Renal cortex interstitium (tissue), 11 donors: ENCODE measurements around the gene CDK11A. TPM values are rescaled to one million over a fixed set of nuclear protein-coding genes. Genes with fewer than 3 reads are reported as not detected.
A peak's percentile ranks its signal among the peaks of the same experiment; 100 is the strongest.
"Not testable (repeated sequence)": the region's sequence is repeated elsewhere in the genome, so short reads cannot be mapped to it uniquely, and the experiment has no call there.

Source experiments
- DNase-seq, 11 donors: peaks; one replicate each; pipeline ENCODE4 v3.0.0-alpha.2; 2013; ENCODE audit warnings: low read depth in 9 of 11, low spot score in 4 of 11; ENCODE audit errors: extremely low read depth in 1 of 11
- polyA plus RNA-seq, 3 donors: library from polyadenylated mRNA; unstranded; fragments of 120-200 nt; gene quantifications; one replicate each; pipeline ENCODE4 v1.2.1, GENCODE V29; 2013; ENCODE audit not compliant: insufficient read length in 3 of 3

CDK11A gene
- polyA plus RNA-seq, 3 donors: 28.4 to 41.3 (median 38.4) TPM

GRCh38 chr1:1757422-1758058, 33.4 kb upstream of the CDK11A start:
- no peak for DNase-seq

DNA sequence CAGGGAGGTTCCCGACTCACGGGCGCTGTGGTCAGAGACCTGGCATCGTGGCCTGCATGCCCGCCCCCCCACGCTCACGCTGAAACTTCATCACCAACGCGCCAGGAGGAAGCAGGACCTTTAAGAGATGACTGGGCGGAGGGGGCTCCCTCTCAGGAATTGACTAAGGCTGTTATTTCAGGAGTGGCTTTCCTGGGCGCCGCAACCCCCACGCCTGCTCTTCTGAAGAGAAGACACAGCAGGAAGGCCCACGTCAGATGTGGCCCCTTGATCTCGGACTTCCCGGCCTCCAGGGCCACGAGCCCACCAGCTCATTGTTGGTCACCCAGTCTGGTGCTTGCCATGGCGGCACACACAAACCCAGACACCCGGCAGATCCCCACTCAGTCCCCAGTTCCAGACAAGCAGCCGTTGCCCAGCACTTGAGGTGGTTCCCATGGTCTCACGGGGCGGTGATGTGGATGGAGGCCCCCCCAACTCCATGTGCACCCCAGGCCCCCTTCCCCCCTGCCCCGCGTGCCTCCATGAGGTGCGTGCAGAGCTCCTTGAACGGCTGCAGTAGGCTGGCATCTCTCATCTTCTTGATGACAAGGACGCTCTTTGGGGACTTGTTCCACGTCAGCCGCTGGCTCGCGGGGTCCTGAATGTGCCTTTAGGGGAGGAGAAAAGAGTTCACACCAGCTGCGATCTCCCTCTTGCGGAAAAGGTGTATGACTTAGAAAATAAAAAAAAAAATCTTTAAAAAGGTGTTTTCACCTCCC, 32.7 kb upstream of the CDK11A start:
- DNase-seq: no peak

- no peak for DNase-seq
Measured at GRCh38 chr1:1755852-1756251, 31.7 kb upstream of the CDK11A start.

GRCh38 chr1:1755426-1755825, 31.3 kb upstream of the CDK11A start:
- no peak for DNase-seq

- DNase-seq: no peak
Measured at GRCh38 chr1:1754051-1754815, 30.1 kb upstream of the CDK11A start.

DNA sequence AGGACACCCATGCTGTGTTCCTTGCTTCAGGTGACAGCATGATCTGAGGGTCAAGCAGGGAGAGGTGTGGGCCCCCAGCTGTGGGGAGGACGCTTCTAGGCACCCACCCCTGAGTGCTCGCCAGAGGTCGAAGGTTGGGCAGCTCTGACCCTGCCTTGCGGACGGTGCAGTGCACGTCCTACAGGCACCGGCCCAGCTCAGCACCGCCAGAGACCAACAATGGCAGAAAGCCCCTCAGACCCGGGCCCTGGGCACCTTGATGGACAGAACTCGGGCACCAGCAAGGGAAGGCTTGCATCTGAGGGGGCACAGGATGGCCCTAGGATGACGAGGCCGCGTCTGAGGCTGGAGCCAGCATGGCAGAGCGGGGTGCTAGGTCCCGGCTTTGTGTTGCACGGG, 29.4 kb upstream of the CDK11A start:
- no peak for DNase-seq

GRCh38 chr1:1752636-1753606, 28.8 kb upstream of the CDK11A start:
- no peak for DNase-seq

DNA sequence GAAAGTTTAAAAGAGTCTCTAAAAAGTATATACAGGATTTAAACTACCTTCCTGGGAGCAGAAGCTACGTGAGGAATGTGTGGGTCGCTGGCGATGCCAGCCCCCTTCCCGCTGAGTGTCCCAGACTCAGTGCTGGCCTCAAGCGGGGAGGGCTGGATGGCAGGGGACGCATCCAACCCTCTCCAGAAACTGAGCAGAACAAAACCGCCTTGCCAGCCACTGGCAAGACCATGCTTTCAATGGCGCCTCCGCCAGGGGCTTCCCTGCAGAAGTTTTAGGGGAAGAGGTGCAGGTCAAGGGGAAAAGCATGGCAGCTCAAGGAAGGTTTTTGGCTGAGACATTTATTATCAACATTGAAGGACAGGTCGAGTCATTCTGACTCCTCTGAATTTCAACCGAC, 28.0 kb upstream of the CDK11A start:
- DNase-seq: no peak

- not testable (repeated sequence) for DNase-seq
Measured at GRCh38 chr1:1749941-1750340, 25.8 kb upstream of the CDK11A start.

DNA sequence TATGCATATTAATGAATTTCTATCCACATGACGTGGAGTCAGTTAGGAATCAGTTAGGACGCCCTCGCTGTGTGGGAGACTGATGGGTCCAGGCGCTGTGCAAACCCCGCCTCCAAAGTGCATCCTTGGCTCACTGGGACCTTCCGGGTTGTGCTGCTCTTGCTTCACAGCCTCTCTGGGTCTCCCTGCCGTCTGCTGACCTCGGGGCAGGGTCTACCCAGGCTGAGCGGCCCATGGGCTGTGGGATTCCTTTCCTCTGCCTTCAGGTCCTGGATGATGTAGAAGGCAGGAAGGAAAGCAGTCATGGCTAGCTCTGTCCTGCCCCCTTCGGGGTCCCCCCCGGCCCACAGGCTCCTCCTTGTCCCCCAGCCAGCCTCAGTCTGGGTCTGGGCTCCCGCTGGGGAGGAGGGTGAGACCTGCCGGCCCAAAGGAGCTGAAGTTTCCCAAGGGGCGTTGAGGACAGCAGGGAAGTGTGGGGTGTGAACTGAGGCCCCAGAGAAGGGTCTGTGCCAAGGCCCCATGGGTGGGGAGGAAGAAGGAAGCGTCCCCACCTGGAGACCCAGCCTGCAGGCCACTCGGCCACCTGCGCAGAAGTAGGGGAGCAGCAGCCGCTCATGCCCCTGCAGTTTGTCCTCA, 24.6 kb upstream of the CDK11A start:
- no peak for DNase-seq

DNA sequence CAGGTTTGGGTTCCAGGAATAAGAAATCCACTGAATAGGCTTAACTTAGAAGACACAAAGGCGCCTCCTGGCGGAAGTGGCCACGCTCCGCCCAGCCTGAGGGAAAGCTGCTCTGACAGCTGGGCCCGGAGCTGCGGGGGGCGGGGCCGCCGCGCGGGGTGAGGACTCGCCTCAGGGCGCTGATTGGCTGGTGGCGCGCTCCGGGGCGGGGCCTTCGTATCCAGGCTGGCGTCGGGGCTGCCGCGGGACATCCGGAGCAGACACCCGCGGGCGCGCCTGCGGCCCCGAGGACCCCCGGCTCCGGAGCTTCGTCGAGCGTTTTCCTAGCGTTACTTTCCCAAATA, 22.4 kb upstream of the CDK11A start:
- DNase-seq: not testable (repeated sequence)

DNA sequence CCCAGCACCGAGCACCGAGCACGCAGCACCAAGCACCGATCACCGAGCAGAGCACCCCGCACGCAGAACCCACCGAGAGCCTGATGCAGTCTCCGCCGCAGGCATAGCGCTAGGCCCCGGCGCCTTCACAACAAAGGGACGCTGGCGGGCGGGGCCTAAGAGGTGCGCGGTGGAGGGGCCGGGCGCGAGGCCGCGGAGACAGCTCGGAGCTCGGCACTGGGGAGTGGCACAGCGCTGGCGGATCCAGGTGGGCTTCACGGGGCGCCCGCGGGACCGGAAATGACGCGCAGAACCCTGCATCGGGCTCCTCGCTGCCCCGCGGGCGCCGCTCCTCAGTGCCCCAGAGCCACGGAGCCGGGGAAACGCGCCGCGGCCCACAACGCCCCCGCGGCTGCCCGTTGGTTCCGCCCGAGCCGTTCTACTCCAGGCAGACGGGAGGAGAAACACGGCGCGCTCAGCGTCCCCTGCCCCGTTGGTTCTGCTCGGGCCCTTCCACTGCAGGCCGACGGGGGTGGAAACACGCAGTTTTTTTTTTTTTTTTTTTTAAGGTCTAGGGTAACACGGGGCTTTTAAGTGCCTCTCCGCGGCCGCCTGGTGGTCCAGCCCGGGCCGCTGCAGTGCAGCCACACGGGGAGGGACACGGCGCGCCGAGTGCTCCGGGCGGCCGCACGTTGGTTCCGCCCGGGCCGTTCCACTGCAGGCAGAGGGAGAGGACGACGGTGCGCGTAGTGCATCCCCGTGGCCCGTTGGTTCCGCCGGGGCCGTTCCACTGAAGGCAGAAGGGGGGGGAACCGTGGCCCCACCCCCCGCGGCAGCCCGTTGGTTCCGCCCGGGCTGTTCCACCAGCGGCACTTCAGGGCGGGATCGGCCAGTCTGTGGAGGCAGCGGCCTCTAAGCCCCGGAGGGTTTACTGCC, 21.8 kb upstream of the CDK11A start:
- peak in 9 of 11 donors; percentile 11 to 64 (median 51) for DNase-seq

DNA sequence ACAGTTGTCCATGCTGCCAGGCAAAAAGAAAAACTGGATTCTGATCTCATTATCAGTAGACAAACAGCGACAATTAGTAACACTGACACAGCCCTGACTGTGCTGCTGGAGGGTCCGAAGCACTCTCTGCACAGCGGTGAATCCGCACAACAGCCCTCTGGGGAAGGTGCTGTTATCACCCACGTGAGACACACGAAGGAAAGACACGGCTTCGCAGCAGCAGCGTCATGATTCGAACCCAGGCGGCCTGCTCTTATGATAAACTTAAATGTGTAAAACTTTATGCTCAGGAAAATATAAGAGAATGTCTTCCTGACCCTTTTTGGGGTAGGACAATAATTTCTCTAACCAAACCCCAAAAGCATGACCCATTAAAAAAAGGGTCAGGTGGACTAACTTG, 18.4 kb upstream of the CDK11A start:
- DNase-seq: not testable (repeated sequence)

DNA sequence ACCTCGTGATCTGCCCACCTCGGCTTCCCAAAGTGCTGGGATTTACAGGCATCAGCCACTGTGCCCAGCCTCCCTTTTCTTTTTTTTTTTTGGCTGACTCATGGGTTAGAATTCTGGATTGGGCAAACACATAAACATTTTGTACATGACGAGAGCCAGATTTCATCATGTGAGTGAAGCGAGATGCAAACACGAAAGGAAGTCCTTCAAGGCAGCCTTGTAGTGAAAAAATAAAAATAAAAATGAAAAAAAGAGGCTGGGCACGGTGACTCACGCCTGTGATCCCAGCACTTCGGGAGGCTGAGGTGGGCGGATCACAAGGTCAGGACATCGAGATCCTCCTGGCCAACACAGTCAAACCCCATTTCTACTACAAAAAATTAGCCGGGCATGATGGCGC, 16.9 kb upstream of the CDK11A start:
- DNase-seq: not testable (repeated sequence)

- not testable (repeated sequence) for DNase-seq
Measured at GRCh38 chr1:1738799-1739337, 14.7 kb upstream of the CDK11A start.

DNA sequence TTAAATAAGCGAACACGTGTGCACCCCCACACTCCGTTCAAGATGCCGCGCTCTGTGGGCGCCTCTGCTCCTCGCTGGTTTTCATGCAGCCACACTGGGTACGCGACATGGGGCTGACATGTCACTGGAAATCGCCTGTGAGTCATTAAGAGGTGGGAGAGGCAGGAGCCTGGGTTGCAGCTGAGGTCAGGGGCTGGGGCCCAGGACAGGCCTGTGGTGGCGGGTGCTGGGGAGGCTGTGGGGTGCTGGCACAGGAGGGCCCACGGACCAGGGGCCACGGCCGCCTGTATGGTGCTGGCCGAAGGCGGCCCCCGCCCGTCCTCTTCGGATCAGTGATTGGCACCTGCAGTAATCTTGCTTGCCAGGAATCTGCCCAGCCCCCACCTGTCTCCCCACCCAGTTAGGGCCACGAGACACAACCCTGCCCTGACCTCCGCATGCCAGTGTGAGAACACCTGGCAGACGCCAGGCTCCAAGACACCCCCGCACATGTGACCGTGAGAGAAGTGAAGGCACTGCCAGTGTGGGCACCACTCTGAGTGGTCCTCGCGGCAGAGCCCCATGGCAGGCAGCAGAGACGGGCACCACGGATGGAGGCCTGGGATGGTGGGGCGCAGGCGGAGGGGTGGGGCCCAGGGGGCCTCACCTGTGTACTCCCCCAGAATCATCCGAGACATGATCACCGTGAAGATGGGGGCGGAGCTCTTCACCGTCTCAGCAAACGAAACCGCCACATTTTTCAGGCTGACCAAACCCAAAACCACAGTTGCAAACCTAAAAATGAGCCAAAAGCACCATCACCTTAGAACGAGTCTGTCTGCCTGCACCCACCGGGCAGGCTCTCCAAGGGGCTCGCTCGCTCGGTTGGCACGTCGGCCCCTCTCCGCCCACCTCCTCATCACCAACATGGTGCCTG, 13.8 kb upstream of the CDK11A start:
- not testable (repeated sequence) for DNase-seq
